Activated T-cell treated with anti-CD3 and anti-CD28 coated beads for 1 hour (primary cell): ENCODE data around the gene STARD9.
"Not testable (repeated sequence)": the region's sequence is repeated elsewhere in the genome, so short reads cannot be mapped to it uniquely, and the experiment has no call there.

Experiments used
- DNase-seq: peaks from one replicate; pipeline ENCODE4 v3.0.0-alpha.2; 2020; ENCODE audit warnings: low read depth

The STARD9 gene

DNA sequence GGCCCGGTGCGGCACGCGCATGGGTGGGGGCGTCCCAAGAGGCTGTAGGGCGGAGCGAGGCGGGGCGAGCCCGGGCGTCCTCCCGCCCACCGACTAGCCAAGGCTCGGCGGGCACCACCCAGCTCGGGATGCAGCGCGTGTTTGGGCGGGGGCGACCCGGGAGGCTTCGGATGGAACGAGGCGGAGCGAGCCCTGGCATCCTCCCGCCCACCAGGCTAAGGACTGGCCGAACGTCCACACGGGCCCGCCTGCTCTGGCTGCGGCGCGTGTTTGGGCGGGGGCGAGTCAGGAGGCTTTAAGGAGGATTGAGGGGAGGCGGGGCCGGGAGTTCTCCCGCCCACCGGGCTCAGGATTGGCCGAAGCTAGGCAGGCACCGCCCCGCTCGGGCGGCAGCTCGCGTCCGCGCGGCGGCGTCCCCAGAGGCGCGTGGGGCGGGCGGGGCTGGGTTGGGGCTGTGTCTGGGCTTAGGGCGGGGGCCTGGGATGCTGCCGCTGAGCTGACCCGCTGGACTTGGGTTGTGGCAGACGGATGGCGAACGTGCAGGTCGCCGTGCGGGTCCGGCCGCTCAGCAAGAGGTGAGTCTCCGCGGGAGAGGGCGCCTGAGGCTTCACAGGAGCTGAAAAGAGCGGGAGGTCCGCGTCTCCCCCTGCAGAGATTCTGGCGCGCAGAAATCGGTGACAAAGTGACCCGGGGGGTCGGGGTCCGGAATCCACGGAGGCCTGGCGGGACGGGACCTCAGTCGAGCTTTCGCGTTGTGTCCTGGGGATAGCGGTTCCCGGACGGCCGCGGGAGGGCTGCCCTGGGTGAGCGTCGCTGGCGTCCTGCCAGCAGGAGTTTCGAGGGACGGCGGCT, at the start of gene STARD9:
STARD9 (plus strand) TSS at position 419 of the 852 bp plus-strand sequence; CDS start at position 529, 110 bp downstream.
- peak; percentile 91 for DNase-seq

DNA sequence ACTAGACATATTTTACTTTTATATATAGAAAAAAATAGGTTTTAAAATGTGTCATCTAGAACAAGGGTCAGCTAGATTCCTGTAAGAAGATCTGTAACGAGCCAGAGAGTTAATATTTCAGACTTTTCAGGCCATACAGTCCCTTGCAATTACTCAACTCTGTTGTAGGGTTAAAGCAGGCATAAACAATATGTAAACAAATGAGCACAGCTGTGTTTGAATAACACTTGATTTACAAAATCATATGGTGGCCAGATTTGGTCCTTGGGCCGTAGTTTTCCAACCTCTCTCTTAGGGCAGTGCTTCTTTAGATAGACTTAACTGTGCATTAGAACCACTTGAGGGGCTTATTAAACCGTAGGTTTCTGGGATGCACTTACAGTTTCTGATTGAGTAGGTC, 46.4 kb upstream of the STARD9 start:
- no peak for DNase-seq

DNA sequence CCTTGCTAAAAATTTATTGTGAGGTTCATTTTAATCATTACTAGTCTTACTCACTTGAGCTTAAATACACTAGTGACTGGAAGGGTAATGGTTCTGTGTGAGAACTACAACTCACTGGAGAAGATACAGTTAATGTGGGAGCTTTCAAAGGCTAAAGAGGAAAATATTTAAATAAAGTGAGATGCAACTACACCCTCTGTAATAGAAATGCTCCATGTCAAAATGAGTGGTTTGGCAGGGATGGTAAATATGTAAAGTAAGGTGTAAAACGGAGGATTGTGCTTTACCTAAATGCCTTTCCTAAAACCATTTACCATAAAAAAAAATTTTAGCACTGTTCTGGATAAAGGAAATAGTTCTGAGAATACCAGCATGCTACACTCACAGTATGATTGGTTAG, 42.2 kb upstream of the STARD9 start:
- no peak for DNase-seq

DNA sequence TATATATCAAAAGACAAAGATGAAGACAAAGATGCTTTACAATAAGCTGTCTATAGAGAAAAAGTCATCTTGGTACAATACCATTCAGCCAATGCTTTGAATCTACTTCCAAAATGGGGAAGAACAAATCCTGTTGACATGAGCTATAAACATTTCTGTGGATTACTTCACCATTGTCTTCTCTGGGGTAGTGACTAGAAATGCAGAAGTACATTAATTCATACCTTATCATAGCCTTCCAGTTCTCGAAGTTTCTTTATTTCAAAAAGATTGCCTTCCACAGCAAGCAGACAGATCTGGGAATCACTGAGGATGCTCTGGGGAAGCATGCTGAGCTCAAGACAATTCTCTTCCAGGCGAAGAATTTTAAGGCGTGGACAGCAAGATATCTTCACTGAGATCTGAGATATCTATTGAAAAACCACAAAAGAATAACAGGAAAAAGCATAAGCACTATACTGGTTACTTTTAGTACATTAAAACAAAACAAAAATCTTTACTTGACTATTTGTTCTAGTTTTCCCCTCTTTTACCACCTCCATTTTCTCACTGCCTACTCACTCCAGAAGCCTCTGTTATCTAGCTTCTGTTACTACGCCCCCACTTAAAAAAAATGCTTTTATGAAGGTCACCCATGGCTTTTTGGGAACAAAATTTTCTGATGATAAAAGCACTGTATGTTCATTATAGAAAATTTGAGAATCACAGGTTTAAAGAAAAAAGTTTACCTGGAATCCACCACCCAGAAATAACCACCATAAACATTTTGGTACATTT, 30.4 kb upstream of the STARD9 start:
- no peak for DNase-seq

DNA sequence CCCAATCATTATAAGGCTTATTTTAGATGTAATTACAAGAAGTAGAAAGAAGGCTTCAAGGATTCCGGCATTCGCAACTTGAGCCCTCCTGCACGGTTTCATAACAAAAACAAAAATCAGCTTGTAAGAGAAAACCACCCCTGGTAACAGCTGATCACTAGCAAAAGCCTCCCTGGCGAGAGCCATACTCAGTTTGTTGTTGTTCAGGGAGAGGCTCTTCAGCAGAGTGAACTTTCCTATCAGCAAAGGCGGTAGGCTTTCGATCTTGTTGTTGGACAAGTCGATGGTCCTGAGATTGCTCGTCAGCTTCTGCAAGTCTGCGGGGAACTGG, 27.5 kb upstream of the STARD9 start:
- DNase-seq, result no peak

DNA sequence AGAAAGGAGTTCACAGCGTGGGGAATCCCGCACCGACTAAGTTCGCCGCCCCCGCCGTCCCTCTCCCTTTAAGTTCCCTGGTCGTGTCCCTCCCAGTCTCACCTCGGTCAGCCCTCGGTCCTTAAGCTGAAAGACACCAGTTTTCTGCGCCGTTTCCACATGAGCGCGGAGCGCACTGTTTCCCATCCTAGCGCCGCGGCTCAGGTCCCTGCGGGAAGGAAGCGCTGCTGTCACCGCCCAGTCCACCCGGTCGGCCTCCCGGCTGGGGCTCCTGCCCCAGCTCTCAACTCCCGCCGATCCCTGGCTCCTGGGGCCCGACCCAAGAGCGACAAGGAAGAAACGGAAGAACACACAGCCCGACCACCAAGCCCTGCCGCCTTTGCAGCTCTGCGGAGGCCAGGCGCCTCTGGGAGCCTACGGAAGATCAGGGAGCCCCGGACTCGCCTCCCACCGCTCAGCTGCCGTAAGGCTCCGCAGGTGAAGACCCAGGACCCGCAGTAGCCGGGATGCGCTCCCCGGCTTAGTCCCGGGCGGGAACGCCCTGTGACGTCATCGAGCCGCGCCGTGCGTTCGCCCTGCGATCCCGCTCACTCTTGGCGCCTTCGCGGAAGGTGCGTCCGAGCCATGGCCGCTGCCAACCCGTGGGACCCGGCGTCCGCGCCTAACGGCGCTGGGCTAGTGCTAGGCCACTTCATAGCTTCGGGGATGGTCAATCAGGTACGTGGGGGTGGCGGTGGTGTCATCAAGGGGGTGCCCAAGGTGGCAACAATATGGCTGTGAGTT, 27.0 kb upstream of the STARD9 start, which contains the start of the genes HAUS2 and LRRC57:
HAUS2 (plus strand) TSS at position 590 of the 783 bp plus-strand sequence; CDS start at position 625, 35 bp downstream.
LRRC57 (minus strand) TSS at position 545 of the 783 bp plus-strand sequence; CDS start at position 186, 359 bp downstream.
- DNase-seq, result peak; percentile 80

DNA sequence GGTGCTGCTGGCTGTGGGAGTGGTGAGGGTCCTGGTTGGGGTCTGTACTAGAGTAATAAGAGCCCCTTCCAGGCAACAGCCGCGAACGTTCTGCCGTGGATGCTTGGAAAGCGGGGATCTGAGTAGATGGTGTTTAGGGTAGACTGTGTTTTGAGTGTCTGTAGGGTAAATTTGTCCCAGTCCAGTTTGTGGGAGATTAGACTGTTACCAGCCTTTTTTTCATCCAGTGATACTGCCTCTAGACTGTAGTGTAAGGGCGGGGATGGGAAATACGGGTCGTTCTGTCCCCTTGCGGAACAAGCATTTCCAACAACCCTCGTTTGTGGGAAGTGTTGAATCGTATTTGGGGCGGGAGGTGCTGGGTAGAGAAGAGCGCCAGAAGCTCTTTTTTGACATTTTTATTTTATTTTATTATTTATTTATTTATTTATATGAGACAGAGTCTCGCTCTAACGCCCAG, 26.3 kb upstream of the STARD9 start:
- no peak for DNase-seq

DNA sequence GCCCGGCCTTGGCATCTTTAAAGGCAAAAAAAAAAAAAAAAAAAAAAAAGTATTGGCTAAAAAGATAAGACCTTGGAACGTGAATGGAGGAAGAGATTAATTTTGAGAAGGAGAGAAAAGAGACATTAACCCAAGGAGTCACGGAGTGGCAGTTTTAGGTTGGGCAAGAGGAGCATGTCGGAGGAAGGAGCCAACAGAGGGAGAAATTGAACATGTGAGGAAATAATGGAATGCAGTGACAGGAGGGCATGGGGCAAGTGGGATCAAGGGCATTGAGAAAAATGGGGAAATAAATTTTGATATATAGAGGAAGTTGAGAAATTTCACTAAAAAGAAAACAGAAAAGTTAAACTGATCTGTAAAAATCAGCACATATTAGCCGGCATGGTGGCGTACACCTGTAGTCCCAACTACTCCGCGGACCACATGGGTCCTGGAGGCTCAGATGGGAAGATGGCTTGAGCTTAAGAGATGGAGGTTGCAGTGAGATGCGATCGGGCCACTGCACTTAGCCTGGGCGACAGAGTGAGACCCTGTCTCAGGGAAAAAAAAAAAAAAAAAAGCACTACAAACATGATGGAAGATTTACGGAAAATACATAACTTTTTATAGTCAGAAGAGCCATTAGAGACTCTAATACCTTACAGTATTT, 25.5 kb upstream of the STARD9 start:
- no peak for DNase-seq

DNA sequence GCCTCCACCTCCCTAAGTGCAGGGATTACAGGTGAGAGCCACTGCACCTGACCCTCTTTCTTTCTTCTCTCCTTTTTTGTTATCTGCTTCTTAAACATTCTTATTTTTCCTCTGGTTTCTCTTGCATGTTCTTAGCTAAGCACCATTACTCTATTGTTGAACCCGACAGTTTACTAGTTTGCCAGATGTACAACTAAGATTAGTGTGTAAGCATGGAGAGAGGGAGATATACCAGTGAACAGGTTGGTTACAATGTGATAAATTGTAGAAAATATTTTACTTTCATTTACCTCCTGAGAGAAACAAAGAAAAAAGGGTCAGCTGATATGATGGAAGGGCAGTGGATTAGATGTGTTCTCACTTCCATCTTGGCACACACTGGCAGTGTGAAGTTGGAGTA, 21.9 kb upstream of the STARD9 start:
- no peak for DNase-seq

DNA sequence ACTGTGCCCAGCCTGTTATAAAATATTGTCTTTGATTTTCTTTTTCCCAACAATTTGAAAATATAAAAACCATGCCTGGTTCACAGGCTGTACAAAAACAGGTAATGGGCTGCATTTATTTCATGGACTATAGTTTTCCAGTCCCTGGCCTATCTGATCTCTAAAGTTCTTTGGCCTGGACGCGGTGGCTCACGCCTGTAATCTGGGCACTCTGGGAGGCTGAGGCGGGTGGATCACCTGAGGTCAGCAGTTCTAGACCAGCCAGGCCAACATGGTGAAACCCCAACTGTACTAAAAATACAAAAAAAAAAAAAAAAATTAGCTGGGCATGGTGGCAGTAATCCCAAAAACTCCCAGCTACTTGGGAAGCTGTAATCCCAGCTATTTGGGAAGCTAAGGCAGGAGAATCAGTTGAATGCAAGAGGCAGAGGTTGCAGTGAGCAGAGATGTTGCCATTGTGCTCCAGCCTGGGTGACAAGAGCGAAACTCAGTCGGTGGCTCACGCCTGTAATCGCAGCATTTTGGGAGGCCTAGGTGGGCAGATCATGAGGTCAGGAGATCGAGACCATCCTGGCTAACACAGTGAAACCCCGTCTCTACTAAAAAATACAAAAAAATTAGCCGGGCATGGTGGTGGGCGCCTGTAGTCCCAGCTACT, 18.7 kb upstream of the STARD9 start:
- not testable (repeated sequence) for DNase-seq

DNA sequence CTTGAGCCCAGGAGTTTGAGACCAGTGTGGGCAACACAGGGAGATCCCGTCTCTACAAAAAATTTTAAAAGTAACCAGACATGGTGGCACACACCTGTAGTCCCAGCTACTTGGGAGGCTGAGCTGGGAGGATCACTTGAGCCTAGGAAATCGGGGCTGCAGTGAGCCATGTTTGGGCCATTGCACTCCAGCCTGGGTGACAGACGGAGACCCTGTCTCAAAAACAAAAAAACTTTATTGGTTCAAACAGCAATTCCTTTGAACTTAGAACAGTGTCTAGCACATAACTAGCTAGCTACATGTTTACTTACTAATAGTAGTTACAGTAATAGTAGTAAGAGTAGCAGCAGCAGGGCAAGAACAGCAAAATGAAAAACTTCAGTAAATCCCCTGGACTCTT, 16.7 kb upstream of the STARD9 start:
- DNase-seq, result no peak

DNA sequence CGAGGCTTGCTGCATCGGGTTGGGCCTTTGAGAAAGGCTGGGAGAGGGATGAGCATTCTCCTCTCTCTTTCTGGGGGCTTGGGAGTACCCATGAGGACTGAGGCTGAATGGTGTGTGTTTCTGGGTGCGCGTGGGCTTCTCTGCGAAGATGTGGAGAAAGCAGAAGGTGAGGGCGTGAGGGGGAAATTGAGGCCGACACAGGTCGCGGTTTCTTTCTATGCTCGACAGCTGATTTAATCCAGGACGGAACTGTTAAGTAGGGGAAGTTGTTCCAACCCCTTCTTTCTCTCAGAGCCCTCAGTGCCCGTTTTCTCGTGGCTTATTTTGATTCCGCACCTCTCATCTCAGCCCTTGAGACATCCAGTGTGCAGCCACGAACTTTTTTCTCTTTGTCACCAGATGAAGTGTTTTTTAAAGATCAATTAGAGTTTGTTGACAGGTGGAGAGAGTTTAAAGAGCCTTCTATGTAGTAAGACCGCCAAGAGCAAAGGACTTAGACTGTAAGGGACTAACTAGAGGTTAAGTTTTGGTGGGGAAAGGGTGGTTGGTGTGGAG, 711 bp downstream of the STARD9 start:
- no peak for DNase-seq

DNA sequence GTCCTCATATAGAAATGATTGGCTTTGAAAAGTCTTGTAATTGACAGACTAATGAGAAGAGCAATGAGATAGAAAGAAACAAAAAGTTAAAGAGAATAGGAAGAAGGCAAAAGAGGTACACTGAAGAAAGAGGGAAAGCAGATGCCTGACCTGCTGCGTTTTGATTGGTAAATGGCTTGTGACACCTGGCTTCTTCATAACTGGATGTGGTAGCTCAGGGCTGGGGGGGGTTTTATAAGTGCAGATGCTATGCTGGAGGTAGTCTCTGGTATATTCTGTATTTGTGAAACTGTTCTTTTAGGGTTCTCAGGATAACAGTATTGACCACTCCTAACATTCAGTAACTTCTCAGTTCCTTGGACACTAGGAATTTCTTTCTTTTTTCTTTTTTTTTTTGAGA, 1.4 kb downstream of the STARD9 start:
- DNase-seq, result no peak

DNA sequence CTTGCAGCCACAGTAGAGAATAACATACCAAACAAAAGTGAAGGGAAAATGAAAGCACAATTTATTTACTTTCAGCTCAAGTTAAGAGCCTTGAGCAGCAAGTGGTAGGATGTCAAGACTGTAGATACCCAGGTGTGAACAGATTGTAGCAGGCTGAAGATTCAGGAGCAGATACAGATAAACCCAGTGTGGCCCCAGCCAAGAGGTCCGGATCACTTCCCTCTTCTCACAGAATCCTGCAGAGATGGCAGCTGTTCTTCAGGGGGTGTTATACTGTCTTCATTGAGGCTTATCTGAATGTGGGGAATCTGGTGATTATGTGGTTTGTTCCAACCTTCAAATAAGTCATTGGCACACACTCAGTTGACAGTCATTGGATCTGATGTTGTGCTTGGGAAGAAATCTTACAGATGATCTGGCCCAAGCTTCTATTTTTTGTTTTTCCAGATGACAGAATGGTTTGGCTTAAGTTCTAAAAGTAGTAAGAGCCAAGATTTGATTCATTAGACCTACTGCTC, 2.2 kb downstream of the STARD9 start:
- no peak for DNase-seq

DNA sequence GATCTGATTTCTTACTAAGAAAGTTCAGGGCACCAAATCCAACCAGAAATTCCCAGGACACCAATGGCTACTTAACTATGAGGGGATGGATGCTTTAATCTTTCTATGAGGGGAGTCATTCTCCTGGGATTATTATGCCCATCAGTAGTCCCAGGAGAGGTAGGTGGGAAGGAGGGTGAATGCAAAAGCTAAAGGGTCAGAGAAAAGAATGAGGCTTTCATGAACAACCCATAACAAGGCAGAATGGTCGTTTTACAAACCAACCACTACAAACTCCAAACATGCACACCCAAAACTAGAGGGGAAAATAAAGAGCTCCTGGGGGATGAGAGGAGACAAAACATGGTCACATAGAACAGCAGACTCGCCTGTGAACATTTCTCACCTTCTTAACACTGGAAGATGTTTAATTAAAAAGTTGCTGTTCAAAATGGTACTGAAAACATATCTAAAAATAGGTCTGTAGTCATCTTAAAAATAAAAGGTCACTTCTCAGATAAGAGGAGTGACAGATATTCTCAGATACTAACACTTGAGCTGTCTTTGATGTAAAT, 3.7 kb downstream of the STARD9 start:
- no peak for DNase-seq

DNA sequence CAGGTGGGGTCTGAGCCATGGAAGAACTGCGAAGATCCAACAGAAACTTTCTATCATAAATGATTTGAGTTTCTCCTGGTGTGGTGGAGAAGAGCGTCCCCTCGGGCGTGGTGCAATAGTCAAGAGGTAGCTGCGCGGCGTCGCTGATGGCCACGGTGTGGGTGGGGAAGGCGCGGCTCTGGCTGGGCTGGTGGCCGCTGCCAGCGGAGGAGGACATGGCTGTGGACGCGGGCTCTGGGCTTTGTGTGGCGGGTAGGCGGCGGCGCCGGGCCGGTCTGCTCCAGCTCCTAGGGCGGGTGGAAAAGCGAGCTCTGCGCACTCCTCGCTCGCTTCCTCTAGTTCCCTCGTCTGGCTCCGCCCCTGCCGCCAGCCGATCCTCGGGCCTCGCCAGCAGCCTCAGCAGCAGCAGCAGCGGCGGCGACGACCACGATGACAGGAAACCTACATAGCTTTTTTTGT, 5.9 kb downstream of the STARD9 start:
- DNase-seq, result peak; percentile 68

DNA sequence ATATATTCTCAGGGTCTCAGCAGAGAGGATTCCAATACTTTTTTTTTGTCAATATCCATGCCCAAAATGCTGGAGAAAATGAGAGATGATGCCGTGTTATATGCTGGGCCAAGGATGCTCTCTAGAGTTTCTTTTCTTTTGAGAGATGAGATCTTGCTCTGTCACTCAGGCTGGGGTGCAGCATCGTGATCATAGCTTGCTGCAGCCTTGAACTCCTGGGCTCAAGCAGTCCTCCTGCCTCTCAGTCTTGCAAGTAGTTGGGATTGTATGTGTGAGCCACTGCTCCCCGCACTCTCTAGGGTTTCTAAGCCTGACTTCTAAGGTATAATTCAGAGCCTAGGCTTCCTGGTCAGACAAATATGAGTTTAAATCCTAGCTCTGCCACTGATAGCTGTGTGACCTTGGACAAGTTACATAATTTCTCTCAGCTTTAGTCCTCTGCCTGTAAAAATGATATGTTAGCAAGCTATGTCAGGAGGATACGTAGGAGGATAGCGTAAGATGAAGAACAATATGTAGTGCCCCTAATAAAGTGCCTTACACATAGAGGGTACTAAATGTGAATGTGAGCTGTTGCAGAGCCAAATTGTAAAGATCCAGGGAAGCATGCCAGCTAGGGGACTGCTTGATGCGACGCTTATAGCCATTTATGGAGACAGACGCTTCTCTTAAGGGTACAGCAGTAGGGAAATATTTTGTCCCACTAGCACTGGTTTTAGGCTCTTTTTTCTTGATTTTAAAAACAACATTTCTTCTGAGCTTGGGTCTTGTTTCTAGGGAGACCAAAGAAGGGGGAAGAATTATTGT, 7.4 kb downstream of the STARD9 start:
- DNase-seq, result no peak

DNA sequence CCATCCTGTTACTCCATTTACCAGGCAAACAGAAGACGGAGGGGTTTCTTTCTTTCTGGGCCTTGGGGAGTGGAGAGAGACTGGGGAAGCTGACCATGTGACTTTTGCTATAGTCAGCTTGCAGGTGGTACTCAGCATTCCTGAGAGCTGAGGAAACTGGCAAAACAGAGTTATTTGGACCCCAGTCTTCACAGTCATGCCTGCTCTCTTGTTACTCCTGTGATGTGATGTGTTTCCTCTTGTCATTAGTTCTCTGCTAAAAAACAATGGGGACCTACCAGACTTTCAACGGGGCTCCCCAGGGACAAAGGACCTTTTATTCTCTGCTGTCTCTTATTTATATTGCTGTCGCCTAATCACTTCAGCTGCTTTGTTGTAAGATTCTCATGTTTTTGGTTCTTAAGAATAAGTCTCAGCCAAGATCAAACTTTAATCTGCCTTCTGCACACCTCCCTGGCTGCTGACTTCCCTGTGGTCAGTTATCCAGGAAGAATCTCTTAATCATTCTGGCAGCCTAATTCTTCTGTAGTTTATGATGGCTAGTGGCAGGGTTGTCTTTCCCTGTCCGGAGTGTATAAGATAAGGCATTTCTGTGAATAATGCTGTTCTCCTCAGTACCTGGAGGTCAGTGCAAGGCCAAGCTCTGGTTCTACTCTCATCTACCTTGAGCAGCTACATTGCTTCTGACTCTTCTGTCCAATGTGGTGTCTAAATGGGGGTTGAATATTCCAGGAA, 8.8 kb downstream of the STARD9 start:
- DNase-seq, result no peak
